ENCODE measurements around the gene TPCN1. TPM values are rescaled to one million over a fixed set of nuclear protein-coding genes. Genes with fewer than 3 reads are reported as not detected.

Gene TPCN1
- total and polyA plus RNA-seq, 2 of the 13 experiments (the other 11 are each of a cell fraction or from before 2014, with no cell fraction given) = 8.0 to 26.8 TPM

DNA sequence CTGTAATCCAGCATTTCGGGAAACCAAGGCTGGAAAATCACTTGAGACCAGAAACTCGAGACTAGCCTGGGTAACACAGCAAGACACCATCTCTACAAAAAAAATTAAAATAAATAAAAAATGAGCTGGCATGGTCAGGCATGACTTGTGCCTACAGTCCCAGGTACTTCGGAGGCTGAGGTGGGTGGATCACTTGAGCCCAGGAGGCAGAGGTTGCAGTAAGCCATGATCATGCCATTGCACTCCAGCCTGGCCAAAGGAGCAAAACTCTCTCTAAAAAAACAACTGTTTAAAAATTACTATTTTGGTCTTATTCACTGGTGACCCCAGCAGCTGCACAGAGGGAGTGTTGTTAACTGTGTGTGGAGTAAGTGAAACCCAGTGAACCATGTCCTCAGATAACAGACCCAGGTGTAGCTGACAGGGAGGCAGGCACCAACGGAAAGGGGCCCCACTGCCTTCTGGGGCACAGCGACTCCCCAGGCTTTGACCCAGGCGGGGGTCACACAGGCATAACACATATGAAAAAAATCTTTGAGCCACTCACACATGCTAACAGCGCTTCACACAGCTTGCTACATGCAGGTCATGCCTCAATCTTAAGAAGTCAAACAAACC is 48.1 kb upstream of the TPCN1 start (continued):
- TF ChIP-seq, protein P1, sequence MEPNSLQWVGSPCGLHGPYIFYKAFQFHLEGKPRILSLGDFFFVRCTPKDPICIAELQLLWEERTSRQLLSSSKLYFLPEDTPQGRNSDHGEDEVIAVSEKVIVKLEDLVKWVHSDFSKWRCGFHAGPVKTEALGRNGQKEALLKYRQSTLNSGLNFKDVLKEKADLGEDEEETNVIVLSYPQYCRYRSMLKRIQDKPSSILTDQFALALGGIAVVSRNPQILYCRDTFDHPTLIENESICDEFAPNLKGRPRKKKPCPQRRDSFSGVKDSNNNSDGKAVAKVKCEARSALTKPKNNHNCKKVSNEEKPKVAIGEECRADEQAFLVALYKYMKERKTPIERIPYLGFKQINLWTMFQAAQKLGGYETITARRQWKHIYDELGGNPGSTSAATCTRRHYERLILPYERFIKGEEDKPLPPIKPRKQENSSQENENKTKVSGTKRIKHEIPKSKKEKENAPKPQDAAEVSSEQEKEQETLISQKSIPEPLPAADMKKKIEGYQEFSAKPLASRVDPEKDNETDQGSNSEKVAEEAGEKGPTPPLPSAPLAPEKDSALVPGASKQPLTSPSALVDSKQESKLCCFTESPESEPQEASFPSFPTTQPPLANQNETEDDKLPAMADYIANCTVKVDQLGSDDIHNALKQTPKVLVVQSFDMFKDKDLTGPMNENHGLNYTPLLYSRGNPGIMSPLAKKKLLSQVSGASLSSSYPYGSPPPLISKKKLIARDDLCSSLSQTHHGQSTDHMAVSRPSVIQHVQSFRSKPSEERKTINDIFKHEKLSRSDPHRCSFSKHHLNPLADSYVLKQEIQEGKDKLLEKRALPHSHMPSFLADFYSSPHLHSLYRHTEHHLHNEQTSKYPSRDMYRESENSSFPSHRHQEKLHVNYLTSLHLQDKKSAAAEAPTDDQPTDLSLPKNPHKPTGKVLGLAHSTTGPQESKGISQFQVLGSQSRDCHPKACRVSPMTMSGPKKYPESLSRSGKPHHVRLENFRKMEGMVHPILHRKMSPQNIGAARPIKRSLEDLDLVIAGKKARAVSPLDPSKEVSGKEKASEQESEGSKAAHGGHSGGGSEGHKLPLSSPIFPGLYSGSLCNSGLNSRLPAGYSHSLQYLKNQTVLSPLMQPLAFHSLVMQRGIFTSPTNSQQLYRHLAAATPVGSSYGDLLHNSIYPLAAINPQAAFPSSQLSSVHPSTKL (CRISPR knock-in tag; IDR thresholded peaks at IDR 0.05) = no peak
- TF ChIP-seq, protein P2, sequence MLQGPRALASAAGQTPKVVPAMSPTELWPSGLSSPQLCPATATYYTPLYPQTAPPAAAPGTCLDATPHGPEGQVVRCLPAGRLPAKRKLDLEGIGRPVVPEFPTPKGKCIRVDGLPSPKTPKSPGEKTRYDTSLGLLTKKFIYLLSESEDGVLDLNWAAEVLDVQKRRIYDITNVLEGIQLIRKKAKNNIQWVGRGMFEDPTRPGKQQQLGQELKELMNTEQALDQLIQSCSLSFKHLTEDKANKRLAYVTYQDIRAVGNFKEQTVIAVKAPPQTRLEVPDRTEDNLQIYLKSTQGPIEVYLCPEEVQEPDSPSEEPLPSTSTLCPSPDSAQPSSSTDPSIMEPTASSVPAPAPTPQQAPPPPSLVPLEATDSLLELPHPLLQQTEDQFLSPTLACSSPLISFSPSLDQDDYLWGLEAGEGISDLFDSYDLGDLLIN (CRISPR knock-in tag; IDR thresholded peaks at IDR 0.05; ENCODE audit: borderline replicate concordance) = no peak
- TF ChIP-seq, protein P3, sequence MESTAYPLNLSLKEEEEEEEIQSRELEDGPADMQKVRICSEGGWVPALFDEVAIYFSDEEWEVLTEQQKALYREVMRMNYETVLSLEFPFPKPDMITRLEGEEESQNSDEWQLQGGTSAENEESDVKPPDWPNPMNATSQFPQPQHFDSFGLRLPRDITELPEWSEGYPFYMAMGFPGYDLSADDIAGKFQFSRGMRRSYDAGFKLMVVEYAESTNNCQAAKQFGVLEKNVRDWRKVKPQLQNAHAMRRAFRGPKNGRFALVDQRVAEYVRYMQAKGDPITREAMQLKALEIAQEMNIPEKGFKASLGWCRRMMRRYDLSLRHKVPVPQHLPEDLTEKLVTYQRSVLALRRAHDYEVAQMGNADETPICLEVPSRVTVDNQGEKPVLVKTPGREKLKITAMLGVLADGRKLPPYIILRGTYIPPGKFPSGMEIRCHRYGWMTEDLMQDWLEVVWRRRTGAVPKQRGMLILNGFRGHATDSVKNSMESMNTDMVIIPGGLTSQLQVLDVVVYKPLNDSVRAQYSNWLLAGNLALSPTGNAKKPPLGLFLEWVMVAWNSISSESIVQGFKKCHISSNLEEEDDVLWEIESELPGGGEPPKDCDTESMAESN (CRISPR knock-in tag; conservative IDR thresholded peaks at IDR 0.05) = no peak
- TF ChIP-seq, protein P4, sequence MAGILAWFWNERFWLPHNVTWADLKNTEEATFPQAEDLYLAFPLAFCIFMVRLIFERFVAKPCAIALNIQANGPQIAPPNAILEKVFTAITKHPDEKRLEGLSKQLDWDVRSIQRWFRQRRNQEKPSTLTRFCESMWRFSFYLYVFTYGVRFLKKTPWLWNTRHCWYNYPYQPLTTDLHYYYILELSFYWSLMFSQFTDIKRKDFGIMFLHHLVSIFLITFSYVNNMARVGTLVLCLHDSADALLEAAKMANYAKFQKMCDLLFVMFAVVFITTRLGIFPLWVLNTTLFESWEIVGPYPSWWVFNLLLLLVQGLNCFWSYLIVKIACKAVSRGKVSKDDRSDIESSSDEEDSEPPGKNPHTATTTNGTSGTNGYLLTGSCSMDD (CRISPR knock-in tag; IDR thresholded peaks at IDR 0.05) = no peak
